ENCODE data around the gene FOXD2.

DNA sequence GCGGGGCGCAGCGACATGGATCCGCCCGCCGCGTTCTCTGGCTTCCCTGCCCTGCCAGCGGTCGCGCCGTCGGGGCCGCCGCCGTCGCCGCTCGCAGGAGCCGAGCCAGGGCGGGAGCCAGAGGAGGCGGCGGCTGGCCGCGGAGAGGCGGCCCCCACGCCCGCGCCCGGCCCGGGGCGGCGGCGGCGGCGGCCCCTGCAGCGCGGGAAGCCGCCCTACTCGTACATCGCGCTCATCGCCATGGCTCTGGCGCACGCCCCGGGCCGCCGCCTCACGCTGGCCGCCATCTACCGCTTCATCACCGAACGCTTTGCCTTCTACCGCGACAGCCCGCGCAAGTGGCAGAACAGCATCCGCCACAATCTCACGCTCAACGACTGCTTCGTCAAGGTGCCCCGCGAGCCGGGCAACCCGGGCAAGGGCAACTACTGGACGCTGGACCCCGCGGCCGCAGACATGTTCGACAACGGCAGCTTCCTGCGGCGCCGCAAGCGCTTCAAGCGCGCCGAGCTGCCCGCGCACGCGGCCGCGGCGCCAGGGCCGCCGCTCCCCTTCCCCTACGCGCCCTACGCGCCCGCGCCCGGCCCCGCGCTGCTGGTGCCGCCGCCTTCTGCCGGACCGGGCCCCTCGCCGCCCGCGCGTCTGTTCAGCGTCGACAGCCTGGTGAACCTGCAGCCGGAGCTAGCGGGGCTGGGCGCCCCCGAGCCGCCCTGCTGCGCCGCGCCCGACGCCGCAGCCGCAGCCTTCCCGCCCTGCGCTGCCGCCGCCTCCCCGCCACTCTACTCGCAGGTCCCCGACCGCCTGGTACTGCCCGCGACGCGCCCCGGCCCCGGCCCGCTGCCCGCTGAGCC lies 21.3 kb upstream of the FOXD2 start:
- TF ChIP-seq FOXK2 (IDR thresholded peaks at IDR 0.05): no peak
- TF ChIP-seq, protein P1, sequence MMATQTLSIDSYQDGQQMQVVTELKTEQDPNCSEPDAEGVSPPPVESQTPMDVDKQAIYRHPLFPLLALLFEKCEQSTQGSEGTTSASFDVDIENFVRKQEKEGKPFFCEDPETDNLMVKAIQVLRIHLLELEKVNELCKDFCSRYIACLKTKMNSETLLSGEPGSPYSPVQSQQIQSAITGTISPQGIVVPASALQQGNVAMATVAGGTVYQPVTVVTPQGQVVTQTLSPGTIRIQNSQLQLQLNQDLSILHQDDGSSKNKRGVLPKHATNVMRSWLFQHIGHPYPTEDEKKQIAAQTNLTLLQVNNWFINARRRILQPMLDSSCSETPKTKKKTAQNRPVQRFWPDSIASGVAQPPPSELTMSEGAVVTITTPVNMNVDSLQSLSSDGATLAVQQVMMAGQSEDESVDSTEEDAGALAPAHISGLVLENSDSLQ (IDR thresholded peaks at IDR 0.05): no peak
- TF ChIP-seq CTBP1 (IDR thresholded peaks at IDR 0.05; ENCODE audit: borderline replicate concordance): no peak
- no peak for TF ChIP-seq SUZ12 (IDR thresholded peaks at IDR 0.05)
- no peak for TF ChIP-seq LEF1 (IDR thresholded peaks at IDR 0.05; ENCODE audit: borderline replicate concordance)
- no peak for TF ChIP-seq ELF4 (IDR thresholded peaks at IDR 0.05)
- no peak for TF ChIP-seq SP1 (IDR thresholded peaks at IDR 0.05)
- no peak for TF ChIP-seq L3MBTL2 (conservative IDR thresholded peaks at IDR 0.05)

Data from HEK293T (cell line).